ENCODE measurements around the gene SEMA3D. TPM values are rescaled to one million over a fixed set of nuclear protein-coding genes. Genes with fewer than 3 reads are reported as not detected.

Gene SEMA3D
- total RNA-seq, 1 donor from 2014 or later = 1.4 TPM

DNA sequence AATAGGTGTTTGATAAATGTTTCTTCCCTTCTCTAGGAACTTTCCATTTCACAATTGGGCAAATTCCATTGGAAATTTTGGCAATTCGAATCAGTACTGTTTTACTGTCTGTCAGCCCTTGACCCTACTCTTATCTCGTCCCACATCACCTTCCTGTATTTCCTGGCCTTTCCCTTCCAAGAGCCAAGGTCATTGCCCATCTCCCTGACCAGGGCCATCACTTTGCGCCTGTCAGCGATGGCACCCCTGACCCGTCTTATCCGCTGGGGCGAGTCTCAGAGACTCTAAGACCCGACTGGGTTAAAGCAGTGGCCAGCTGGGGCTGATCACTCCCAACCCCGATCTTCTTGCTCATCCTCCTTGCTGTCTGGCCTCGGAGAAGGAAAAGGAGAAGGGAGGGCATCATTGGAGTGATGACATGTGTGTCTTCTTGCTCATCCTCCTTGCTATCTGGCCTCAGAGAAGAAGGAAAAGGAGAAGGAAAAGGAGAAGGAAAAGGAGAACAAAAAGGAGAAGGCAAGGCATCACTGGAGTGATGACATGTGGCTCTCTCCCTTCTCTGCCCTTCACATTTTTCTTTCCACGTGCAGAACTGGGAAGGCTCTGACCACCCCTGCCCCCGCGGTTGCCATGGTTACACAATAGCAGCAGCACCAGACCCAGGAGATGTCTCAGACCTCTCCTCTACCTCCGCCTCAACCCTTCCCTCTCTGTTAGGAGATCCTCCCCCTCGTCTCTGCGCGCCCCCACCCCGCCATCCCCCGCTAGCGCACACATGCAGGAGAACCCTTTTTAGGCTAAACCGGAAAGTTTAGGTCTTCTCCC is 2.0 kb downstream of the SEMA3D start:
- no peak for DNase-seq (ENCODE audit: low spot score)

GRCh38 chr7:85183296-85183695 is 3.6 kb downstream of the SEMA3D start:
- DNase-seq (ENCODE audit: low spot score) = no peak

DNA sequence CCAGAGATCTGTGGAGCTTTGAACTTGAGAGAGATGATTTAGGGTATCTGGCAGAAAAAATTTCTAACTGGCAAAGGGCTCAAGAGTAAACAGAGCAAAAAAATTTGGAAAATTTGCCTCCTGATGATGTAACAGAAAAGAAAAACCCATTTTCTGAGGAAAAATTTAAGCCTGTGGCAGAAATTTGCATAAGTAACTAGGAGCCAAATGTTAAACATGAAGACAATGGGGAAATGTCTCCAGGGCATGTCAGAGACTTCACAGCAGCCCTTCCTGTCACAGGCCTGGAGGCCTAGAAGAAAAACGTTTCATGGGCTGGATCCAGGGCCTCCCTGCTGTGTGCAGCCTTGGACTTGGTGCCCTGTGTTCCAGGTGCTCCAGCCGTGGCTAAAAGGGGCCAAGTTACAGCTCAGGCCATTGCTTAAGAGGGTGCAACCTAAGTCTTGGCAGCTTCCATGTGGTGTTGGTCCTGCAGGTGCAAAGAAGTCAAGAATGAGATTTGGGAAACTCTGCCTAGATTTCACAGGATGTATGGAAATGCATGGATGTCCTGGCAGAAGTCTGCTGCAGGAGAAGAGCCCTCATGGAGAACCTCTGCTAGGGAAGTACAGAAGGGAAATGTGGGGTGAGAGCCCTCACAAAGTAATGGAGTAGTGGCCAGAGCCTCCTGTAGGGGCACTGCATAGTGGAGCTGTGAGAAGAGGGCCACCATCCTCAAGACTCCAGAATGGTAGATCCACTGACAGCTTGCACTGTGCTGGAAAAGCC is 8.1 kb downstream of the SEMA3D start:
- DNase-seq (ENCODE audit: low spot score) = no peak

DNA sequence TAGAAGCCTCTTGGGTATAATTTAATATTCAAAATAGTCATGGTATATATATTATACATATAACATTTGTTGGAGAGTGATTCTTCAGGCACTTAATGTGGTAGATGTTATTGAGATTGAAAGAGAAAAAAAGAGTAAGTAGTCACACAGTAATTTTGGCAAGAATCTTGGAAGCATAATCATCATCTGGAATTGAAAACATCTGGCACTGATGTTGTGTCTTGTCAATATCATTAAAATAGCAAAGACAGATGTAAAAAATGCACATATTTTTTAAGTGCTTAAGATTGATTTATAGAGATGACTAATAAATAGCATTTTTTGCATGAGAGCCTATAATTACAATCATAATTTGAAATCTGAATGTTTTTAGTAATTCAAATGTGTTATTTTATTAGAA is 9.5 kb downstream of the SEMA3D start:
- DNase-seq (ENCODE audit: low spot score) = no peak

GRCh38 chr7:85176197-85176596 is 10.7 kb downstream of the SEMA3D start:
- DNase-seq (ENCODE audit: low spot score) = no peak

GRCh38 chr7:85175217-85175616 is 11.6 kb downstream of the SEMA3D start:
- no peak for DNase-seq (ENCODE audit: low spot score)

- DNase-seq (ENCODE audit: low spot score) = no peak
These were observed 14.3 kb downstream of the SEMA3D start for GRCh38 chr7:85172530-85172941.

- DNase-seq (ENCODE audit: low spot score) = no peak
These were observed 19.2 kb downstream of the SEMA3D start for GRCh38 chr7:85167636-85168035.

DNA sequence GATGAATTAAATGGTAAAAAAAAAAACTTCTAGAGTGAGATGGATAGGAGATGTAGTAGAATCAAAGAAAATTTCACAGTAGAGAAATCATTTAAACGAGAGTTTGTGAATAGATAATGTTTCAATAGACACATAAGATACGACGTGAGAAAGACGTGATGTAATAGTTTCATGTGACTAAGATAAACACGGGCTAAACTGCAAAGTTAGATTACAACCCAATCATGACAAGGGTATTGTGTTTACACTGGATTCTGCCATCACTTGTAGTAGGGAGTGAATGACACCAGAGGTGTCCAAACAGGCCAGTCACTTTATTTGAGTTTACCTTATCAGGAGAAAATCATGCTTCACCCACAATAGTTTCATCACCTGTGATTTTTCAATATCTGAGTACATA is 21.6 kb downstream of the SEMA3D start:
- no peak for DNase-seq (ENCODE audit: low spot score)

DNA sequence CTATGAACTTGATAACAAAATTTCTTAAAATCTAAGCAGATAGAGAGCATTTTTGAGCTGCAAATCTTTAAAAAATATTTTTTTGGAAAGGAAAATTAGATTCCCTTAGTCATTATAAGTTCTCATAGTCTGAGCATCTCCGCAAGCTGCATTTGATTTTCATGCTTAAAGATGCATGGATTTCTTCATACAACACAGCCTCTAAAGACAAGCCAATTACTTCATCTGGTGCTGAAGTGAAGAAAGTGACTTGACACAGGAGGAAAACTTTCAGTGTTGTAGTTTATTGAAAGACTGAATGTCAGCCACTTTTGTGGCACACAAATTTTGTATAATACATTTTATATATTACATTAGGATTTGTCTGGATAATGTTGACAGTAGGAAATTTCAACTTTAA is 22.5 kb downstream of the SEMA3D start:
- DNase-seq (ENCODE audit: low spot score) = no peak

GRCh38 chr7:85162721-85163120 is 24.1 kb downstream of the SEMA3D start:
- no peak for DNase-seq (ENCODE audit: low spot score)

DNA sequence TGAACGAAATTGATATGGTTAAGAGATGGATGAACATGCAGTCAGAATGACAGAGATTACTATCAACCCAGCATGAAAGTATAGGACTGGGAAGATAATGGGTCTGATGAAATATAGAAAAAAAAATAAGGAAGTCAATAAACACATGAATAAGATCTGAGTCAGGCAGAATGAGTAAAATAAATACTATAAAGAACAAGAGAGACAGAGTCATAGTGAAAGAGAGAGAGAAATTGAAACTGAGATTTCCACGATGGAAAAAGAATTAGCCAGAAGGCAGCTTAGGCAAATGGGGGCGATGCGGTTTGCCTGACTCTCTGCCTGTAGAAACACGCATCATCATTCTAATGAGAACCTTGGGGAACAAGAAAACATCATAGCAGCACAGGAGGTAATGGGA is 26.6 kb downstream of the SEMA3D start:
- DNase-seq (ENCODE audit: low spot score) = no peak

GRCh38 chr7:85159003-85159402 is 27.9 kb downstream of the SEMA3D start:
- DNase-seq (ENCODE audit: low spot score) = no peak

DNA sequence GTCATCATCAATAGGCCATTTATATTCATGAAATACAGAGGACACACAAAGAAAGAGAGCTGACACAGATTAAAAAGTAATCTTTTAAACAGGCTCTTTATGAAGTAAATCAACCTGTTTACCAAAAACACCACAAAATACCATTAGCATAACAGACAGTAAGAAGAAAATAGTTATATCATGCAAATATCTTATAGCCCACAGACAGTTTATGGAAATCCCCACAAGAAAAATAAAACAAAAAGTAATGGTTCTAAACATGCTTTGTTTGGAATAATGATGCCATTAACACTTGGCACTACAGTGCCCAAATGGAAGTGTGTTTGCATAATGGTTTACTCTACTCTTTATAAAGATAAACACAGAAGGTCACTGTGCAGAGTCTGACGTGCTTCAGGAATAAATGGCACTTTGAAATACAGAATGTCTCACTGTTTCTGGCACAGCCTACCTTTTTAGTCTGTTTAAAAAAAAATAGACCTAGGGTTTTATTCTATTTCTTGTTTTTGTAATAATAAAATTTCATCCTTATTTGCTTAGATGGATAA is 30.1 kb downstream of the SEMA3D start:
- DNase-seq (ENCODE audit: low spot score) = no peak

DNA sequence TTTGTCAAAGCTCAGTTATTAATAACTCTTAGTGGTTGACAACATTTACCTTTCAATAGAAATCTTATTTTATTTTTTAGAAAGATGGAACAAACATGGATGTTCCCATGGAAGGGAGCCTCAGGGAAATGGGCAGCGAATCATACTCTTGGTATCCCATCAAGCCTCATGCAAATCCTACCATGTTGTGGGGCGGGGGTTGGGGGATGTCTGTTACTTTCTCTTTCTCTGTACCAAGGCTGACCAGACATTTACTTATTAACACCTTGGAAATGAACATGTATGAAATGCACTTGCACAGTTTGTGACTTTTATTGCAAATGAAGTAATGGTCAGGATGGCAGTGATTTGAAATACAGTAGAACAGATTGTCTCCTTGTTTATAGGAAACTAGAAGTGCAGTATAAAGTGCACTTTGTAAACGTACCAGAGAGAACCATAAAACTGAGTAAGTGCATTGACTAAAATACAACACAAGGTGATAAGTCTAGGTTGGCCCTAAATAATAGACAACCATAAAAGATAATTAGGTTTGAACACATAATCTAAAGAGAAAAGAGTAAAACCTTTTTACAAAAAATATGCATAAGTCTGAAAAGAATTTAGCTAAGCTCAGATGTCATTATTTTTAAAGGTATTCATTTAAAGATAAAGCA is 32.4 kb downstream of the SEMA3D start:
- DNase-seq (ENCODE audit: low spot score) = no peak

- no peak for DNase-seq (ENCODE audit: low spot score)
These were observed 33.1 kb downstream of the SEMA3D start for GRCh38 chr7:85153715-85154114.

GRCh38 chr7:85150624-85151023 is 36.2 kb downstream of the SEMA3D start:
- no peak for DNase-seq (ENCODE audit: low spot score)

DNA sequence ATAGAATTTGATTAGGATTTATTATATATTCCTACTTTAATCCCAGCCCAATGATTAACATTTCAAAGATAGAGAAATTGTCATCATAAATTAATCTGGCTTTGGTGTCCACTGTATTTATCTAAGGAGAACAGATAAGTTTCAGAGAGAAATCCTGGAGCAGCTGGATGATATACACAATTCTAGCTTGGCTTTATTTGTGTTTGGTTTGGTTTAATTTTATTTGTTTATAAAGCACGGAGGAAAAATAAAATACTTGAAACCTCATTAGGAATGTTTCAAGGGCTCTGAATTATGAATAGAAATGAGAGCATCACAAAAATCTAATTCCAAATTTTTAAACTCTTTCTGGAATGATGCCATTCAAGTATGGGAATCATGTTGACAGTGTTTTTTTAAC is 42.1 kb downstream of the SEMA3D start:
- no peak for DNase-seq (ENCODE audit: low spot score)

DNA sequence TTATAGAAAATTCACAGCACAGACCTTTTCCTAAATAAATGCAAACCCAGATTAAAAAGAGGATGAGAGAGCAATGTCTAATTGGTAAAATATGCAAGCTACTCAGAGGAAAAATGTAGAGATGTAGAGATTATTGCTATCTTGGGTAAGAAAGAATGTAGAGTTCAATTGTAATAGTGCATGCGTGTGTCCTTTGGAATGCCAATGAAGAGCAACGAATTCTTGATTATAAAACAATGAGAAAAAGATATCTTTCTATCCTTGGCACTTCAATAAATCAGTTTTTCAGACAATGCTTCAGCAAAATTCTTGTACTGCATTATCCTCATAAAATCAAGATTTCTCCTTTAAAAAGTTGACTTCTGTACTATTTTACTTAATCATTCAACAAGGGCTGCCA is 50.9 kb downstream of the SEMA3D start:
- DNase-seq (ENCODE audit: low spot score) = no peak

DNA sequence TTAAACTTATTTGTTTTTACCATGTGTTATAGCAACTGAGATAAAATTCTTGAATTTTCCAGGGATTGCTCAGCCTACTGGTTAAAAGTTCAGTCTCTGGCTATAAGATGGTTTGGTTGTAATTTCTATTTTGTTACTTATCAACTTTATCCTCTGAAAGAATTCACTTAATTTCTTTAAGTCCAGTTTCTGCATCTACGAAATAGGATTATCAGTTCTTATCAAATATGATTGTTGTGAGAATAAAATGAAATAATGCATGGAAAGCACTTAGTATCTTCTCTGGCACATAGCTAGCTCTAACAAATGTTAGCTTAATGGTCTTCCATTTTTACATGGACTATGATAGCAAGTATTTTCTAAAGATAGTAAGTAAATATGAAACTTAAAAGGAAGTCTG is 53.3 kb downstream of the SEMA3D start:
- DNase-seq (ENCODE audit: low spot score) = no peak

GRCh38 chr7:85133006-85133405 is 53.9 kb downstream of the SEMA3D start:
- DNase-seq (ENCODE audit: low spot score) = no peak

DNA sequence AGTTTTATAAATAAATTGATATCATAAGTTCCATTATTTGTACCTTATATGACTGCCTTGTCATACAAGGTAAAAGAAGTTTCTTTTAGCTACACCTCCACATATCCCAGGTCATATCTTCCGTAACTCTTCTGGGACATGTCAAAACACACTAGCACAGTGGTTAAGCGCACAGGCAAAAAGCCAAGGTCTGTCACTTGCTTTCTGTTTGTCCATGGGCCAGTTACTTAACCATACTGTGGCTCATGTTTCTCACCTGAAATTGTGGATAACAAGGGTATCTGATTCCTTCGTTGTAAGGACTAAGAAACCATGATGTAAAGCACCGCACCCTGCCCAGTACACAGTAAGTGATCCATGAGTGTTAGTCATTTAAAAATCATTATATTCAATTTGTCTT is 56.2 kb downstream of the SEMA3D start:
- no peak for DNase-seq (ENCODE audit: low spot score)

All from mucosa of gallbladder (tissue), 1 donor.